HG03571 (cell line): Measurements from ENCODE around the gene SERPINA3.
"Not testable (repeated sequence)": the region's sequence is repeated elsewhere in the genome, so short reads cannot be mapped to it uniquely, and the experiment has no call there.

ENCODE experiments used
- ATAC-seq: cut with Tn5 transposase; IDR thresholded peaks from one replicate; pipeline ENCODE4 v1.9.1; 2021; ENCODE audit not compliant: unreplicated experiment

SERPINA3 gene

DNA sequence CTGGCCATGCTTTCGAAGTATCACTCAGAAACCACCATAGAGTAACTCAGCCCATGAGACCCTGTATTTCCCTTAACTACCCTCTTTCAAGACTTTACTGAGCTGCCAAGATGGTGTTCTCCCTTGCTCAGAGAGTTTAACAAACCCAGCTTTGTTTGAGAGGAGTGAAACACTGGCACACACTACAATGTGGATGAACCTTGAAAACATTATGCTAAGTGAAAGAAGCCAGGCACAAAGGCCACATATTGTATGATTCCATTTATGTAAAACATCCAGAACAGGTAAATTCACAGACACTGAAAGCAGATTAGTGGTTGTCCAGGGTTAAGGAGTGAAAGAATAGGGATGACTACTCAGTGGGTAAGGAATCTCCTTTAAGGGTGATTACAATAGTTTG lies 18.9 kb downstream of the SERPINA3 start:
- ATAC-seq, result no peak

DNA sequence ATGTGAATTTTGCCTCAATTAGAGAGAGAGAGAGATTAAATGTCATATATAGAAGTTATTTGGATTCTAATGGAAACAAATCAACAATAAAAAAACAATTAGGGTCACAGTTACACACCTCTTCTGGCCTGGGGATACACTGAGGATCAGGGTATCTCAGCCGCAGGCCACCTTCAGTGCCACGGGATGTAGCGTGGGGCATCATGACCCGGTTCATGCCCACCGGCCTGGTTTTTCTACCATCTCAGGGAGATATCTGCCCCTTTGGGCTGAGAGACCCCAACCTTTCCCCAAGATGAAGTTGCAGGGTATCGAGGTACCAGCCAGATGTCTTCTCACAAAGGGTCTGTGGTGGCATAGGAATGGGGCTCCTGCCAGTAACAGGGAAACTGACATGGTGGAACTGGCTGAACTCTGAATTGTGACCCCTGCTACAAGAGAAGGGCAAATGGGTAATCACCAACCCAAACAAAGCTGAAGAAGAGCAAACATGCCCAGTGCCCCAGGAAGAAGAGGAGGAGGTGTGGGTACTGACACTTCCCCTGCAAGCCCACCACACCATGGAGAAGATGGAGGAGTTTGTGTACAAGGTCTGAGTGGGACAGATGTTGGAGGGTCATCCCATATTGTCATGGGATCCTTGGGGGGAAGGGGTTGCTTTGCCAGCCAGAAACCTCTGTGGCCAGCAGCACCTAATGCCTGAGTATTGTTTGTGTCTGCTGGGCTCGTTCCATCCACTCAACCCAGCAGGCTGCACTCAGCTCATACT lies 19.5 kb downstream of the SERPINA3 start:
- no peak for ATAC-seq

GRCh38 chr14:94632305-94632590 lies 20.1 kb downstream of the SERPINA3 start:
- ATAC-seq, result no peak

GRCh38 chr14:94633121-94633520 lies 20.9 kb downstream of the SERPINA3 start:
- no peak for ATAC-seq

- ATAC-seq, result no peak
Measured at GRCh38 chr14:94635154-94635553, 23.0 kb downstream of the SERPINA3 start.

DNA sequence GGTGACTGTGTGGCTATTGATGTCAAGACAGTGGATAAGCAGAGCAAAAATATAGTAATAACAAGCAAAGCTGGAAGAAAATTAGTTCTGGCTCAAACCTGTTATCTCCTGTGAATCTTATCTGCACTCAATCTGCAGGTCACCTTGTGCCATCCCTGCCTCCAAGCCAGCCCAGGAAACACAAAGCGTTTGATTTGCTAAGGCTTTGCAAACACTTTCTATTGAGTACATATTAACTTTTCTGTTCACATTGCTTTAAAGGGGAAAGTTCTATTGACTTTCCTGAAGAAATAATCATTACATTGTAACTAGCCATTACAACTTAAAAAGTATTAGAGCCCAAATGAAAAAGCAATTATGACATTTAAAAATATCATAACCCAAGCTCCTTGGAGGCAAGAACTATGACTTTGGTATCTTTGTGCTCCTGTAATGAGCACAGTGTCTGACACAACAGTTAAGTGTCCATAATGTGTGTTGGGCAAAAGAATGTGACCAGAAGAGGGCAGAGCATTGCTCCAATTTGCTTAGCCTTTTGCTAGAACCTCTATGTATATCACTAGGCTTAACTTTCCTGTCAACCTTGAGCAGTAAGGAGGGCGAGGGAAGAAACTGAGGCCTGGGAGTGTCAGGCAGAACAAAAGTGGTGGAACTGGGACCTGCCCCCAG lies 24.7 kb downstream of the SERPINA3 start:
- no peak for ATAC-seq

GRCh38 chr14:94637814-94638213 lies 25.6 kb downstream of the SERPINA3 start:
- ATAC-seq, result not testable (repeated sequence)

GRCh38 chr14:94638339-94638738 lies 26.1 kb downstream of the SERPINA3 start:
- no peak for ATAC-seq

DNA sequence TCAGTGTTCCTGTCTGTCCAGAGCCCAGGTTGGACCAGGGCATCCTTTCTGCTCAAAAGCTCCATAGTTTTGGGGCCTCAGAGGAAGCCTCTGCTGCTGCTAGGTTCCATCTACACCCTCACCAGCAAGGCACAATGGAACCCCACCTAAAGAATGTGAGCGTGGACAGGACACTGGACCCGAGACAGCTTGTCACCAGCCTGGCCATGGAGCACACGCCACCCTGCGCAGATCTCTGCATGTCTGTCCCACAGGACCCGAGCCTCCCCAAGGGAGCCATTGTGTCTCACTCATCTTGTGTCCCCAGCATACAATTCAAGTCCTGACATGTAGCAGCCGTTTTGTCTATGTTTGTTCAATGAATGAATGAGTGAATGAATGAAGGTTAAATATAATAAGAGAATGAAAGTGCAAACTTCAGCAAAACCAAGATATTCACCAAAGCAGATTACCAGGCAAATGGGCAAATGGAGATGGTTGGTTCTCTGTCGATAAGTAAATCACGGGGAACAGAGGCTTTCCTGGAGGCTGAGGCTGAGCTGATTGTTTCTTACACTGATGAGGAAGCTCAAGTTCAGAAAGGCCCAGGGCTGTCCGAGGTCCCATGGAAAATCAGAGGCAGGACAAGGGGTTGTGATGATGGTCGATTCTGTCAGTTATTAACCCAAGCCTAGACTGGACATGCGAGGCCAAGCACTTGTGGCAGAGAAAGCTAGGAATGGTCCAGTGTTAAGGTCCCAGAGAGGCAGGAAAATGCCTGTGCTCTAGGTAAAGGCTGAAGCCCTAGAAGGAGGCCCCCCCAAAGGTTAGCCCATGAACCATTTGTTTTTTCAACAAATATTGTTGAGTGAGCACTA lies 27.0 kb downstream of the SERPINA3 start:
- ATAC-seq, result no peak

GRCh38 chr14:94640721-94641631 lies 28.8 kb downstream of the SERPINA3 start:
- no peak for ATAC-seq

DNA sequence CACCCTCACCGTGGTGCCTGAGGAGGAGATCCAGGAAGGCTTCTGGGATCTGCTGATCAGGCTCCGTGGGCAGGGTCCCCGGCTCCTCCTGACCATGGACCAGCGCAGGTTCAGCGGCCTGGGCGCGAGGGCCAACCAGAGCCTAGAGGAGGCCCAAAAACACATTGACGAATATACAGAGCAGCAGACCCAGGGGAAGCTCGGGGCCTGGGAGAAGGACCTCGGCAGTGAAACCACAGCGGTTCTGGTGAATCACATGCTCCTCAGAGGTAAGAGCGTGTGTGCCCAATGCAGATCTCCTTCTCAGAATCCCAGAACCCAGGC lies 29.4 kb downstream of the SERPINA3 start:
- no peak for ATAC-seq

DNA sequence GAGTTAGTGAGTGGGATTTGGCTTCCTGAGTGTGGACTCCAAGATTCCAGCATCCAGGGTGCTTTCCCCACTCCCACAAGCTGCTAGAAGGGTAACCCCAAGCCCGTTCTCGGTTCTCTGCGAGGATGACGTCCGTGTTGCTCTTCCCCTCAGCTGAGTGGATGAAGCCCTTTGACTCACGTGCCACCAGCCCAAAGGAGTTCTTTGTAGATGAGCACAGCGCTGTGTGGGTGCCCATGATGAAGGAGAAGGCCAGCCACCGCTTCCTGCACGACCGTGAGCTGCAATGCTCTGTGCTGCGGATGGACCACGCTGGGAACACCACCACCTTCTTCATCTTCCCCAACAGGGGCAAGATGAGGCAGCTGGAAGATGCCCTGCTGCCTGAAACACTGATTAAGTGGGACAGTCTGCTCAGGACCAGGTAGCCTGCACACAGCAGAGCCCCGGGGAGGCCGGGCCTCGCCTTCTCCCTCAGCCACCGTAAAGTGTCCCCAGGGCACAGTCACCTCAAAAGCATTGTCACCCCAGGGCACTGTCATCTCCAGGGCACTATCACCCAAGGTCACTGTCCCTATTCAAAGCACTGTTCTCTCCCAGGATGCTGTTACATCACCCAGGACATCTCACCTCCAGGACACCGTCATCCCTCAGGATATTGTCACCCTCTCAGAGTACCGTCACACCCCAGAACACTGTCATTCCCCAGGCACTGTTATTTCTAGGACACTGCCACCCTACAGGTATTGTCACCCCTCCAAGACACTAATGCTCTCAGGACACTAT lies 31.3 kb downstream of the SERPINA3 start:
- ATAC-seq, result no peak

- ATAC-seq, result no peak
Measured at GRCh38 chr14:94644102-94644535, 31.9 kb downstream of the SERPINA3 start.

GRCh38 chr14:94646066-94646465 lies 33.9 kb downstream of the SERPINA3 start:
- ATAC-seq, result no peak

DNA sequence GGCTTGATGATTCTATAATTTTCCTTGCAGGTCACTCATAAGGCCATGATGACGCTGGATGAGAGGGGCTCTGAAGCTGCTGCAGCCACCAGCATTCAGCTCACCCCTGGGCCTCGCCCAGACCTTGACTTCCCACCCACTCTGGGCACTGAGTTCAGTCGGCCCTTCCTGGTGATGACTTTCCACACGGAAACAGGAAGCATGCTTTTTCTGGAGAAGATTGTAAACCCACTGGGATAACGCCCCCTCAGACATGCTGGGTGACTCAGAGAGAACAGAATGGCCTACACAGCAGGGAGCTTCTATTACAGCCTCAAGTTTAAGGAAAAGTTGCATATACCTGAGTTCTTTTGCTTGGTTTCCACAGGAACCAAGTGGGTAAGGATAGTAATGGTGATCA lies 34.3 kb downstream of the SERPINA3 start:
- no peak for ATAC-seq

DNA sequence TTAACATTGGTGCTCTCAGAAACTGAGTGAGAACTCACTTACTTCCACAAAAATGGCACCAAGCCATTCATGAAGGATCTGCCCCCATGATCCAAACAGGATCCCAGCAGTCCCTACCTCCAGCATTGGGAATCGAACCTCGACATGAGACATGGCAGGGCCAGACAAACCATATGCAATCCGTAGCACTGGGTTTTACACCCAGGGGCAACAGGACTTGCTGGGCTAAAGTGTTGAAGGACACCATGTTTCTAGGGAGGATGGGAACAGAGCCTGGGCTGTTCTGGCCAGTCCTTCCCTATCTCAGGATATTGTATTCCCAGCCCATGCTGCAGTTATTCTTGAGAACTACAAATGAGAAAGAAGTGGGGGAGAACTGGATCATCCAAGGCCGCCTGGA lies 36.6 kb downstream of the SERPINA3 start:
- ATAC-seq, result no peak

DNA sequence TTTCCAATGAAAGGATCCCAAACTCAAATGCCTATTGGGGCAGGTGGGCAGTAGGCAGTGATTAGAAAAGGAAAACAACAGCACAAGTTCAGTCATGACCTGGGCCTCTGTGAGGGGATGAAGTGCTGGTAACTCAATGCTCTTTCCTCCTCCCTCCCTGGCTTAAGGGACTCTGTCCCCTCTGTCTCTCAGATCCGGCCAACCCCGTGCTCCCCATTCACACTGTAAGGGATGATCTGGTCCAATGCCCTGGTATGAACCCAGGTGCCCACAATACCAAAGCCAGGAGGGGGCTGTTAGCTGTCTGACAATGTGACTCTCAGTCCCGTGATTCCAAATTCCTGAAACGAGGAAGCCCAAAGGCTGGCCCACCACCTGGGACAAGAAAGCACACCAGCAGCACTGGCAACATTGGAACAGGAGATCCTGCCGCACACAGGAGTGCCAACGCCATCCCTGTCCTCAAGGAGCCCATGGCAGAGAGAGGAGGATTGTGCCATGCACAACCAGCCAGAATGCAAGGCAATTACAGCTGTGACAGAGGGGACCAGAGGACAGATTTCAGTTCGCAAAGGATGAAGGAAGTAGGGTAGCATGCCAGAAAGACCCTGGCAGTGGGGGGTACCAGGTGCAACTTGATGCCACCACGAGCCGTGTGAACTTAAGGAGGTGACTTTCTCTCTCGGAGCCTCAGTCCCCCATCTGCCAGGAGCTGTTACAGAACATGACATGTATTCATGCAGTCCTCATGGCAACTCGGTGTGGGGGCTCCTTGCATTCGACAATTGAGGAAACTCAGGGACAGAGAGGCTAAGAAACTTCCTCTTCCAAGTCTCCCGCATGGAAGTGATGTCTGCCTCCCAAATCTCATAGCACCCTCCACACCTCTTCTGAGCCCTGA lies 37.6 kb downstream of the SERPINA3 start:
- no peak for ATAC-seq

GRCh38 chr14:94650444-94650775 lies 38.2 kb downstream of the SERPINA3 start:
- ATAC-seq, result no peak
